HG03565 (cell line): Measurements from ENCODE around the gene VCX2.
"Not testable (repeated sequence)": the region's sequence is repeated elsewhere in the genome, so short reads cannot be mapped to it uniquely, and the experiment has no call there.

ENCODE experiments used
- ATAC-seq: cut with Tn5 transposase; IDR thresholded peaks from one replicate; pipeline ENCODE4 v1.9.1; 2021; ENCODE audit warnings: mild to moderate bottlenecking, moderate library complexity; ENCODE audit not compliant: unreplicated experiment

VCX2 gene

DNA sequence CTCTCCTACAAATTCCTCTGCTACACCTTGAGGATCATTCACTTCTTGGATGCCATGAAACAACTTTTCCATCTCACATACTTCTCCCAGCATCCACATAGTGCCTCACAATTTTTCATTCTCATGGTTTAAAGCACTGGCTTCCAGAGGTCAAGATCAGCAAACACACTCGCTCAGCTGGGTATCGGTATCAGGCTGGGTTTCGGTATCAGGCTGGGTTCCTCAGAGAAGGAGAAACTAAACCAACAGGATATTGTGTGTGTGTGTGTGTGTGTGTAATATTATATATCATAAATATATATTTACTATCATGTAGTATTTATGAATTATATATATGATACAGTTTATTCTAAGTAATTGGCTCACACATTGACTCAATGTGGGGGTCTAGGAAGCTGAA is at the start of gene VCX2:
Gene VCX2, minus strand, starts transcription at position 99 of the 400 bp plus-strand sequence. CDS start 624 bp downstream, outside the sequence.
- not testable (repeated sequence) for ATAC-seq

DNA sequence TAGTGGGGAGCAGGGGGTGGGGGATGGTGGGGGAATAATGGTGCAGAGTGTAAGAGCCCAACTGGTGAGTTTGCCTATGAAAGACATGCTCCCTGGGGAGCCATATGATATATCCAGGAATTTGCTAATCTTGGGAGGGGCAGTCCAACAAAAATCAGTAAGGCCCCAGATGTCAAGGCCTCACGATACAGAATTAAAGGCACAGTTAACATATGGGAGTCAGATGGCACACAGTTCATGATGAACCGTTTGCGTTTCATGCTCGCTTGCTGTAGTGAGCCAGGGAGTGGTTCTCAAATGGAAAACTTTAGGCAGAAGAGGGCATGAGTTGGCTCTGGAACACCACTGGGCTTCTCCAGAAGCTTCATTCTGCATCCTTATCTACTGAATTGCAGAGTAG is 33.9 kb upstream of the VCX2 start:
- no peak for ATAC-seq

- ATAC-seq: no peak
Measured at GRCh38 chrX:8204169-8204935, 33.3 kb upstream of the VCX2 start.

- no peak for ATAC-seq
Measured at GRCh38 chrX:8201896-8202331, 30.8 kb upstream of the VCX2 start.

DNA sequence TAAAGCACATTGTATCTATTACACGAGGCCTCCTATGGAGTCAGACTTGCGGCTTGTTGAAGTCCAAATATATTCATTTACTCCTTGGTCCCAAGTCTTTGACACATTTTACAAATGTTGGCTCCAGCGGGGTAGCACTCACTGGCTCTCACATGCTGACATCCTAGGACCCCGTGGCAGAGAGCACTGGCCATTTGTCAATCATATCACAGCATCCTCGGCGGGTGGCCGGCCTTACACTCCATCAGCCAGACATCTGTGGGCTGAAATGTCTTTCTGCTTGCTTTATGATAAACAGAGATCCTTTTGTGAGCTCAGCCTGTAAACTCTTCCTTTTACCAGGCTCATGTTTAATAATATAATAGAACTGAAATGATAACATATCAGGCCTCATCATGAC is 25.7 kb upstream of the VCX2 start:
- ATAC-seq: no peak

- ATAC-seq: no peak
Measured at GRCh38 chrX:8194216-8194615, 23.1 kb upstream of the VCX2 start.

- no peak for ATAC-seq
Measured at GRCh38 chrX:8192276-8192675, 21.2 kb upstream of the VCX2 start.

- no peak for ATAC-seq
Measured at GRCh38 chrX:8191022-8191421, 20.0 kb upstream of the VCX2 start.

DNA sequence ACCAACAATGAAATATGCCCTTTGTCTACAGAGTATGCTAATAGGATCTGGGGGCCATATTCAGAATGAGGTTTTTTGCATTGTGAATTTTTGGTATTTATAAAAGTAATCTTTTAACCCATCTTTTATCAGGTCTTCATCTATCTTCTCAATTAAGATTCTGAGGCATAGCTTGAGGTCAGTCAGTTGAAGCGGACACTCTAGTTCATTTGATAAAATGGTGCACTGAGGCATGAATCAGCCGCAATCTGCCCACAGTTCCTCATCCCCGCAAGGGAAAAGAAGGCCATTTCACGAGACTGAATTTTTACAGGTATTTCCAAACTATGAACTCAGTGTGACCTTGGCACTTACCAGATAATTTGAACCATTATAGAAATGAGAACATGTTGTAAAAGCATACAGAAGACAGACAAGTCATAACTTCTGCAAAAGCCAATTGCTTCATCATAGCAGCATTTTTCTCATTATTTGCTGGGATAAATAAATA is 19.3 kb upstream of the VCX2 start:
- ATAC-seq: no peak

GRCh38 chrX:8189096-8189830 is 18.2 kb upstream of the VCX2 start:
- no peak for ATAC-seq

DNA sequence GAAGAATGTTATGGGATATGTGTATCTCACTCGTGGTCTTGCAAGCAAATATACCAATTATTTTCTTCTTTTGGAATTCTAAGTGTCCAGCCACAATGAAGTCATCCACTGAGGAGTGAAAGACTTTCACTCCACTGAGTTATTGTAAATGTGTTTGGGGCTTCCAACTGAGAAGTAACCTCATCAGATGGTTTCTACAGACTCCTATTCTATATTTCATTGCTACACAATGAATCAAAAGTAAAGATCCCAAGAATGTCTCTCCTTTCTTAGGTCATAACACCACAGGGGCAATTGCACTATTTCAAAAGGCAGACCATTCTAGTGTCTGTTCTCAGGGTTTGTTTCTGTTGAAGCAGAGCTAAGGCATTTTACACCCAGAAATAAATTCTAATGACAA is 12.3 kb upstream of the VCX2 start:
- no peak for ATAC-seq

DNA sequence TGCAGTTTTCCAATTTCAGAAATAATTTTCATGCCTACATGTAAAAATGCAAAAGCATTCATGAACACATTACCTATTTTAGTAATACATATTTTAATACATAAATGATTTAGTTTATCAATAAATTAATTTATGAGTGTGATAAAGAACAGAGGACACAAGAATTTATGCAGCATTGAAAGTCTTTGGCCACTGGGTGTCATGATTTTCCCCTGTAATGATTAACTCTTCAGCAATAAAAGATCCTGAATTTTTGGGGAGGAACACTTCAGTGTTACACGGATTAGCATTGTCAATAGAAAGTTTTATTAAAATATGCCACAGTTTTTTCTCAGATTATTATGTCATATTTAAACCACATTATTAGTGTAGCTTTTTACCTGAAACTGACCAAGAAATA is 8.6 kb upstream of the VCX2 start:
- no peak for ATAC-seq

DNA sequence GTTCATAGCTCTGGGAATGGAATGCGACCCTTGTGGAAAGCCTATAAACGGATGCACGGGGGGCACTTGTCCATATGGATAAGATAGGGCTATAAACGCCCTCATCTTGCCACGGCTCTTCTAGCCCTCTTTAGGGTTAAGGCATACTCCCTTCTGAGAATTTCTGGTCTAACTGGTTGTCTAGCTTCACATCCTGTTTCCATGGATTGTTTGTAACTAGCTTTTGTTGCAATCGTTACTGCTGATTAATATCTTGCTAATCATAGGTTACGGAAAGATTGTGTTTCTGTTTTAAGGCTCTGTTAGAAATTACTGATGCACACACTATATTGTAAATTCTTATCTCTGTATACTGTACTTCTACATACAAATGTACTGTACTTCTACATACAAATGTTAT is 17.1 kb downstream of the VCX2 start:
- ATAC-seq: not testable (repeated sequence)

GRCh38 chrX:8147226-8147625 is 23.8 kb downstream of the VCX2 start:
- no peak for ATAC-seq

- no peak for ATAC-seq
Measured at GRCh38 chrX:8144925-8145324, 26.1 kb downstream of the VCX2 start.

GRCh38 chrX:8141896-8142295 is 29.2 kb downstream of the VCX2 start:
- ATAC-seq: no peak

- no peak for ATAC-seq
Measured at GRCh38 chrX:8140986-8141744, 29.9 kb downstream of the VCX2 start.

- no peak for ATAC-seq
Measured at GRCh38 chrX:8139716-8140115, 31.4 kb downstream of the VCX2 start.

GRCh38 chrX:8138252-8138651 is 32.8 kb downstream of the VCX2 start:
- ATAC-seq: no peak

GRCh38 chrX:8126648-8127047 is 44.4 kb downstream of the VCX2 start:
- ATAC-seq: no peak

DNA sequence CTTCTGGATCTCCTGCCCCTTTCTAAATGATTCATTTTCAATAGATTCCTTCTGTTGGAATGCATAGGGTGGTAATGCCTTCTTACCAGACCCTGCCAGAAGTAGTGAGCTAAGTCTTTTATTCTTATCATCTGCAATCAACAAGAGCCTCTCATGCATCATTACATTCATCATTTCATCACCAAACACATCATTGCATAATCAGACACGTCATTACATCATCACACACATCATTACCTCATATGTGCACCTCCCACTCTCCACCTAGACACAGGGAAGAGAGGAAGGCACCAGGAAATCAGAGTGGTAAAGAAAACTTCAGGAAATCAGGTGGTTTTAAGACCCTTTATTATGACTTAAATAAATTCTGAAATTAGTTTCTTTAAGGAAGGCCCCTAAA is 45.0 kb downstream of the VCX2 start:
- ATAC-seq: no peak
